HL-60 (cell line): Measurements from ENCODE around the gene YPEL5.

Experiments
- POLR2AphosphoS5 ChIP-seq: IDR thresholded peaks from 2 replicates; pipeline ENCODE4 v1.6.1; 2012; ENCODE audit warnings: low read depth
- TF ChIP-seq, protein P1 (sequence below): IDR thresholded peaks from one replicate; pipeline ENCODE4 v1.5.1; 2011; ENCODE audit warnings: low read length, control low read depth, inconsistent platforms; ENCODE audit not compliant: insufficient read depth

DNA sequence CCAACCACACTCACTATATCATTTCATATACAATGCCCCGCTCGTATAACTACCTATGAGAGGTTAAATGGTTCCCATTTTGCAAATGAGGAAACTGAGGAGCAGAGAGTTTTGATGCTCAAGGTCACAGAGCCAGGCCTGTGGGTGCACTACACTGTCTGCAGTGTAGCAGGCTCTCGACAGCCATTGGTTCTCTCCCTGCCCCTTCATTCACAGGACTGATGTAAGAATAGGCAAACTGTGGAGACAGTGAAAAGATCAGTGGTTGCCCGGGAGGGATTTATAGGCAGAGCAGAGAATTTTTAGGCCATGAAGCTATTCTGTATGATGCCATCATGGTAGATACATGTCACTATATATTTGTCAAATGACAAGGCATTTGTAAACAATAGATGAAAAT is 45.5 kb downstream of the YPEL5 start:
- TF ChIP-seq, protein P1, sequence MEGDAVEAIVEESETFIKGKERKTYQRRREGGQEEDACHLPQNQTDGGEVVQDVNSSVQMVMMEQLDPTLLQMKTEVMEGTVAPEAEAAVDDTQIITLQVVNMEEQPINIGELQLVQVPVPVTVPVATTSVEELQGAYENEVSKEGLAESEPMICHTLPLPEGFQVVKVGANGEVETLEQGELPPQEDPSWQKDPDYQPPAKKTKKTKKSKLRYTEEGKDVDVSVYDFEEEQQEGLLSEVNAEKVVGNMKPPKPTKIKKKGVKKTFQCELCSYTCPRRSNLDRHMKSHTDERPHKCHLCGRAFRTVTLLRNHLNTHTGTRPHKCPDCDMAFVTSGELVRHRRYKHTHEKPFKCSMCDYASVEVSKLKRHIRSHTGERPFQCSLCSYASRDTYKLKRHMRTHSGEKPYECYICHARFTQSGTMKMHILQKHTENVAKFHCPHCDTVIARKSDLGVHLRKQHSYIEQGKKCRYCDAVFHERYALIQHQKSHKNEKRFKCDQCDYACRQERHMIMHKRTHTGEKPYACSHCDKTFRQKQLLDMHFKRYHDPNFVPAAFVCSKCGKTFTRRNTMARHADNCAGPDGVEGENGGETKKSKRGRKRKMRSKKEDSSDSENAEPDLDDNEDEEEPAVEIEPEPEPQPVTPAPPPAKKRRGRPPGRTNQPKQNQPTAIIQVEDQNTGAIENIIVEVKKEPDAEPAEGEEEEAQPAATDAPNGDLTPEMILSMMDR: no peak
- TF ChIP-seq POLR2AphosphoS5: no peak
